H1 (cell line): ENCODE measurements around the gene MYLK. TPM values are rescaled to one million over a fixed set of nuclear protein-coding genes. Genes with fewer than 3 reads are reported as not detected.

Experiments
- CTCF ChIA-PET: fragments of 300-600 bp; sonication (Branson Sonifier 250); formaldehyde crosslinking; loops from one replicate; lab custom pipeline; 2021; ENCODE audit not compliant: partially characterized antibody; lab: Charles Lee
- POLR2A ChIA-PET: fragments of 300-600 bp; sonication (Branson Sonifier 250); formaldehyde crosslinking; loops from one replicate; lab custom pipeline; 2021; ENCODE audit warnings: inconsistent platforms; ENCODE audit not compliant: partially characterized antibody; lab: Charles Lee
- DNase-seq, 2 experiments: peaks; one replicate each; pipeline versions ENCODE4 v3.0.0 to v3.0.0-alpha.2; 2010 to 2022; ENCODE audit warnings: low spot score in 2 of 2, low read depth in 1 of 2, mixed read lengths in 1 of 2
- FAIRE-seq: peaks from 2 replicates; lab custom pipeline; 2011; peaks lifted over from hg19 to GRCh38; lab: Jason Lieb, UNC
- H2AFZ ChIP-seq: 2 replicates; pipeline ENCODE4 v1.8.1; 2012; ENCODE audit warnings: low read length, inconsistent platforms
- H2AK5ac ChIP-seq: 2 replicates; pipeline ENCODE4 v1.6.1; 2013; ENCODE audit warnings: low read depth, low read length
- H2BK120ac ChIP-seq: replicated peaks from 2 replicates; pipeline ENCODE3; 2013; ENCODE audit warnings: low read depth, low read length, inconsistent platforms
- H2BK12ac ChIP-seq: 2 replicates; pipeline ENCODE4 v1.6.1; 2013; ENCODE audit warnings: low read depth, low read length
- H2BK15ac ChIP-seq: 2 replicates; pipeline ENCODE4 v1.6.1; 2013; ENCODE audit warnings: low read length
- H2BK20ac ChIP-seq: 2 replicates; pipeline ENCODE4 v1.6.1; 2013; ENCODE audit warnings: low read length
- H2BK5ac ChIP-seq: 2 replicates; pipeline ENCODE4 v1.6.1; 2013; ENCODE audit warnings: low read depth, low read length
- H3K14ac ChIP-seq: 2 replicates; pipeline ENCODE4 v1.6.1; 2013; ENCODE audit warnings: inconsistent platforms; ENCODE audit not compliant: insufficient read length
- H3K18ac ChIP-seq: 2 replicates; pipeline ENCODE4 v1.6.1; 2013; ENCODE audit warnings: low read length; ENCODE audit errors: extremely low read depth
- H3K23ac ChIP-seq: 2 replicates; pipeline ENCODE4 v1.6.1; 2013; ENCODE audit warnings: inconsistent platforms; ENCODE audit not compliant: insufficient read length
- H3K23me2 ChIP-seq: 2 replicates; pipeline ENCODE4 v1.6.1; 2013; ENCODE audit warnings: low read depth, low read length
- H3K27ac ChIP-seq: 2 replicates; pipeline ENCODE4 v1.6.1; 2011; ENCODE audit warnings: low read depth, low read length, inconsistent platforms
- H3K27me3 ChIP-seq, 4 experiments: replicated peaks in 1 of 4; 1 replicate in 1 of 4; 2 replicates in 3 of 4; pipeline versions ENCODE4 v1.6.1 to v1.8.1; 2011 to 2013; ENCODE audit warnings: low read length in 3 of 4, mild to moderate bottlenecking in 3 of 4, inconsistent platforms in 2 of 4, mixed read lengths in 2 of 4, moderate library complexity in 1 of 4; ENCODE audit not compliant: control insufficient read depth in 3 of 4, insufficient read depth in 3 of 4; ENCODE audit errors: extremely low read depth in 1 of 4
- H3K36me3 ChIP-seq, 4 experiments: 2 replicates each; pipeline versions ENCODE4 v1.6.1 to v1.8.1; 2011 to 2013; ENCODE audit warnings: mild to moderate bottlenecking in 4 of 4, low read length in 3 of 4, moderate library complexity in 2 of 4, control low read depth in 1 of 4, inconsistent platforms in 1 of 4; ENCODE audit not compliant: insufficient read depth in 4 of 4, control insufficient read depth in 2 of 4
- H3K4ac ChIP-seq: replicated peaks from 2 replicates; pipeline ENCODE3; 2013; ENCODE audit warnings: low read length, low read depth, mixed read lengths, inconsistent platforms; ENCODE audit not compliant: insufficient read length
- H3K4me1 ChIP-seq, 4 experiments: replicated peaks in 1 of 4; 1 replicate in 1 of 4; 2 replicates in 3 of 4; pipeline versions ENCODE4 v1.6.1 to v1.8.1; 2011 to 2013; ENCODE audit warnings: low read length in 3 of 4, inconsistent platforms in 2 of 4, mixed read lengths in 1 of 4; ENCODE audit not compliant: insufficient read depth in 4 of 4, control insufficient read depth in 3 of 4
- H3K4me2 ChIP-seq, 2 experiments: 2 replicates each; pipeline versions ENCODE4 v1.6.1 to v1.8.1; 2011 to 2013; ENCODE audit warnings: low read depth in 2 of 2, low read length in 2 of 2, control low read depth in 1 of 2, inconsistent platforms in 1 of 2, mild to moderate bottlenecking in 1 of 2; ENCODE audit not compliant: insufficient read depth in 1 of 2
- H3K4me3 ChIP-seq, 4 experiments: fragments of 200-600, 300-600 bp in 1 of 4; sonication (generic), shearing (Covaris generic), sonication (Bioruptor Twin) in 1 of 4; 2 replicates each; pipeline versions ENCODE4 v1.5.1 to v1.8.1; 2011 to 2016; ENCODE audit warnings: low read length in 4 of 4, low read depth in 3 of 4, control low read depth in 2 of 4, inconsistent platforms in 2 of 4, mild to moderate bottlenecking in 2 of 4, mixed read lengths in 1 of 4, moderate library complexity in 1 of 4; ENCODE audit not compliant: insufficient read depth in 2 of 4; ENCODE audit errors: extremely low read depth in 1 of 4
- H3K56ac ChIP-seq: replicated peaks from 2 replicates; pipeline ENCODE3; 2013; ENCODE audit warnings: low read depth, mild to moderate bottlenecking, mixed read lengths, low read length, inconsistent platforms; ENCODE audit not compliant: insufficient read length
- H3K79me1 ChIP-seq: 2 replicates; pipeline ENCODE4 v1.6.1; 2013; ENCODE audit warnings: low read depth, low read length, control low read depth
- H3K79me2 ChIP-seq, 2 experiments: 2 replicates each; pipeline versions ENCODE4 v1.6.1 to v1.8.1; 2012 to 2013; ENCODE audit warnings: low read length in 2 of 2, mild to moderate bottlenecking in 2 of 2, inconsistent platforms in 1 of 2; ENCODE audit not compliant: insufficient read depth in 2 of 2, control insufficient read depth in 1 of 2
- H3K9ac ChIP-seq, 4 experiments: replicated peaks in 1 of 4; 1 replicate in 1 of 4; 2 replicates in 3 of 4; pipeline versions ENCODE4 v1.6.1 to v1.8.1; 2011 to 2013; ENCODE audit warnings: low read depth in 3 of 4, low read length in 3 of 4, control low read depth in 2 of 4, mild to moderate bottlenecking in 2 of 4, moderate library complexity in 2 of 4, inconsistent platforms in 1 of 4; ENCODE audit errors: extremely low read depth in 1 of 4
- H3K9me3 ChIP-seq, 2 experiments: 2 replicates each; pipeline versions ENCODE4 v1.6.1 to v1.8.1; 2012 to 2013; ENCODE audit warnings: mild to moderate bottlenecking in 2 of 2, moderate library complexity in 2 of 2, control low read depth in 1 of 2, inconsistent platforms in 1 of 2, low read depth in 1 of 2, low read length in 1 of 2, mixed read lengths in 1 of 2; ENCODE audit not compliant: insufficient read depth in 2 of 2
- H4K20me1 ChIP-seq, 2 experiments: replicated peaks in 1 of 2; 2 replicates each; pipeline versions ENCODE3 to v1.8.1; 2011 to 2013; ENCODE audit warnings: inconsistent platforms in 2 of 2, low read length in 2 of 2, mild to moderate bottlenecking in 1 of 2; ENCODE audit not compliant: insufficient read depth in 2 of 2, control insufficient read depth in 1 of 2
- H4K5ac ChIP-seq: 2 replicates; pipeline ENCODE4 v1.6.1; 2013; ENCODE audit warnings: low read length, low read depth, mixed read lengths, inconsistent platforms; ENCODE audit not compliant: insufficient read length
- H4K8ac ChIP-seq: 2 replicates; pipeline ENCODE4 v1.8.0; 2013; ENCODE audit warnings: mild to moderate bottlenecking, moderate library complexity, low read length, inconsistent platforms; ENCODE audit not compliant: insufficient read depth; ENCODE audit errors: extremely low read depth
- H4K91ac ChIP-seq: replicated peaks from 2 replicates; pipeline ENCODE3; 2013; ENCODE audit warnings: low read length, mixed read lengths, inconsistent platforms; ENCODE audit not compliant: insufficient read length
- BRCA1 ChIP-seq: IDR thresholded peaks from 2 replicates; pipeline ENCODE4 v1.6.1; 2012; ENCODE audit warnings: low read depth, low read length, improper control_type of control experiment
- FOSL1 ChIP-seq: IDR thresholded peaks from 2 replicates; pipeline ENCODE4 v1.6.1; 2011; ENCODE audit warnings: mild to moderate bottlenecking, low read depth, low read length, moderate library complexity; ENCODE audit not compliant: insufficient read depth
- KDM4A ChIP-seq: IDR thresholded peaks from one replicate; pipeline ENCODE4 v1.7.1; 2012; ENCODE audit warnings: low read depth, mild to moderate bottlenecking, moderate library complexity, low read length, inconsistent platforms; ENCODE audit not compliant: severe bottlenecking
- SP2 ChIP-seq: IDR thresholded peaks from 2 replicates; pipeline ENCODE4 v1.6.1; 2012; ENCODE audit warnings: mild to moderate bottlenecking, low read length, inconsistent platforms
- WGBS, 2 experiments: shearing (Covaris generic) in 1 of 2; methylation state at CpG; one replicate each; pipeline versions ENCODE4 v1.1.6 to v1.1.7; 2013 to 2015; ENCODE audit warnings: low lambda C conversion rate in 2 of 2, mixed read lengths in 2 of 2, inconsistent platforms in 1 of 2, low coverage in 1 of 2, missing lambda C conversion rate in 1 of 2; ENCODE audit not compliant: insufficient replicate concordance in 2 of 2, insufficient coverage in 1 of 2, insufficient read length in 1 of 2; ENCODE audit errors: extremely low coverage in 1 of 2, missing lambda C conversion rate in 1 of 2; 5-methylcytosine and 5-hydroxymethylcytosine counted together
- polyA plus RNA-seq, 7 experiments: library from polyadenylated mRNA; depleted of rRNA in 3 of 7; stranded (reverse) in 5 of 7; unstranded in 2 of 7; fragments of >200 nt in 5 of 7; fragments of 200-250 nt in 2 of 7; gene quantifications; 1 replicate in 5 of 7; 2 replicates in 1 of 7; 4 replicates in 1 of 7; pipeline versions ENCODE4 v1.2.1 to v1.2.3, GENCODE V29; 2011 to 2013; ENCODE audit warnings: missing spikeins in 2 of 7, mixed read lengths in 2 of 7
- total RNA-seq: library from RNA; stranded (reverse); fragmentation: NEBNext Ultra II Directional; extraction: Animal tissue kit (Norgen Biotek cat#: 25700); gene quantifications from 2 replicates; pipeline ENCODE4 v1.2.1, GENCODE V29; 2021

The MYLK gene
- total and polyA plus RNA-seq, 2 of the 8 experiments (the other 6 are each of a cell fraction or from before 2014, with no cell fraction given), result 11.6 to 21.3 TPM

DNA sequence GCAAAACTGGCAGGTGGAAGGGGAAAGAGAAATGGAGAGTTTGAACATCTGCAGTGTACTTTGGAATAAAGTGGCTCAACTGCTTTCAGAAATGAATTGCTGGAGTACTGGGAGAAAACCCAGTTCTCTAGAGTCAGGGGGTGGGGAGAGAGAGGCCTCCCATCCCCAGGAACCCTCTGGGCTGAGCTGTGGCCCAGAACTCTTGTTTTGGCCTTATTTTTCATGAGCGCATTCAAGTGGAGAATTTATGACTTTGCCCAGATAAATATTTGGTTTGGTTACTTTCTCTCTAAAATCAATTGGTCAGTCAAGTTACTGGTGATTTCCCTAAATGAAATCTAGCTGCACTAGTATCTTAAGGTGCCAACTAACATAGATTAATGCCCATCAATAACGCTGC lies 270.6 kb downstream of the MYLK start:
- H3K27me3 ChIP-seq, result no peaks in the 10 kb centered on the region
- DNase-seq (no peak), FAIRE-seq (no peak)
- no peak overlapping the region for H3K14ac ChIP-seq
- TF ChIP-seq SP2 (no peak), BRCA1 (no peak), KDM4A (no peak), FOSL1 (no peak)
- no peak overlapping the region for H4K5ac ChIP-seq
- H3K23me2 ChIP-seq, result no peaks in the 10 kb centered on the region
- no peak overlapping the region for H3K4me3 ChIP-seq
- no peak overlapping the region for H2BK15ac ChIP-seq
- no peak overlapping the region for H2AK5ac ChIP-seq
- H2BK5ac ChIP-seq, result no peak overlapping the region
- WGBS, 2 experiments, result 88% methylated on average over 2 of the region's 2 CpGs; no CpG with 5 or more reads in 1 of the 2 experiments
- H3K79me1 ChIP-seq, result no peaks in the 10 kb centered on the region
- no peak overlapping the region for H3K23ac ChIP-seq
- H2BK120ac ChIP-seq, result no peak overlapping the region
- H2AFZ ChIP-seq, result no peak overlapping the region
- no peak overlapping the region for H3K56ac ChIP-seq
- H3K27ac ChIP-seq, result no peak overlapping the region
- ChIA-PET CTCF (interaction anchor here (0.9 to 1.7 kb wide), 5 partner anchors 11 to 43 kb away, joined by 3 to 7 read pairs (median 3); no protein-coding TSS in a partner anchor), POLR2A (no interaction called here)
- no peaks in the 10 kb centered on the region for H3K9me3 ChIP-seq
- peaks cover 0 to 13% (median 3%) of the 10 kb centered on the region in 4 experiments; a peak in 3 of 8 replicates for H3K36me3 ChIP-seq
- H4K20me1 ChIP-seq, result no peaks in the 10 kb centered on the region
- H3K4me1 ChIP-seq, result no peaks in the 10 kb centered on the region
- no peak overlapping the region for H2BK12ac ChIP-seq
- H3K4ac ChIP-seq, result no peak overlapping the region
- no peak overlapping the region for H3K4me2 ChIP-seq
- H2BK20ac ChIP-seq, result no peak overlapping the region
- H3K9ac ChIP-seq, result no peak overlapping the region
- no peak overlapping the region for H4K8ac ChIP-seq
- no peak overlapping the region for H4K91ac ChIP-seq
- no peak overlapping the region for H3K18ac ChIP-seq
- H3K79me2 ChIP-seq, result no peaks in the 10 kb centered on the region
